ENCODE data around the gene GNAT1. TPM values are rescaled to one million over a fixed set of nuclear protein-coding genes. Genes with fewer than 3 reads are reported as not detected.
A peak's percentile ranks its signal among the peaks of the same experiment; 100 is the strongest.

Gene GNAT1
- polyA plus RNA-seq, 1 donor (not counting 4 experiments of a cell fraction or from before 2014, with no cell fraction given), result 0.12 TPM

DNA sequence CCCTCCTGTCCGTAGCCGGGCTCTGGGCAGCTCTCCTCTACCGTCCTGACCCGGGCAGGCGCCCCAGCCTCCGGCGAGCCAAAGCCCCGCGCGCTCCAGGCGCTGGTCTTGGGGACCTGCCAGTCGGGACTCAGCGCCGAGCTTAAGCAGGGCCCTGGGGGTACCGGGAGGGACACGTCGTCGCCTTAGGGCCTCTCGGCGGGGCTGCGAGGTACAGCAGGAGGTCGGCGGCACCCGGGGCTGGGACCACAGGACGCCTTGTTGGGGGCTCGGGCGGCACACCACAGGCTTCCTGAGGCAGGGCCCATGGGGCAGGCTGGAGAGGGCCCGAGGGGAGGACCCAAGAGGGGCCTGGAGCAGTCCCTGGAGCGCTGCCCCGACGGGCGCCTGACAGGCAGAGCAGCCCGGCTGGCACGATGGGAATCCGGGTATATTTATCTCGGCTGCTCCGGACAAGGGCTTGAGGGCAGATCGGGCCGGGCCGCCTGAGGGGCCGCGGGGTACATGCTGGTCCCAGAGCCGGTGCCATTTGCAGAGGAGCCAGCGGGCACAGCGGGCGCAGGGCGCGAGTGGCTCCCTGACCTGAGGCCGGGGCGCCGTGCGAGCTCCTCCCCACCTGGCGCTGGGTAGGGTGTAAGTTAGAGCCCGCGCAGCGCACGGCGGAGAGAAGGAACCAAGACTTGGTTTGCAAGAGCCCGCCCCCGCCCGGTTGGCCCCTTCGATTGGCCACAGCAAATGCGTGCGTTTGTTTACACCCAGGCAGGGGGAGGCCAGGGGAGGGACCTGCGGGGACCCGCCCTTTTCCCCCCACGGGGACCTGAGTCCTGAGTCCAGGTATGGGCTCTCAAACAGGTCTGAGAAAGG lies 14.2 kb downstream of the GNAT1 start:
- Histone ChIP-seq H3K9ac (ENCODE audit: control insufficient read depth, extremely low read depth, insufficient read depth, low read length) (no peak overlapping the region), H3K4me2 (ENCODE audit: control insufficient read depth, extremely low read depth, insufficient read depth, low read depth, low read length) (peak overlapping the region; percentile 41), H3K4me3 (ENCODE audit: control insufficient read depth in 2 of 3, extremely low read depth in 1 of 3, insufficient read depth in 2 of 3, low read depth in 1 of 3, low read length in 3 of 3) (peak overlapping the region in 1 of 3 experiments; percentile 27), H2AFZ (ENCODE audit: control insufficient read depth, low read length) (no peak overlapping the region), H3K4me1 (ENCODE audit: control insufficient read depth, extremely low read depth, insufficient read depth, low read length) (peaks cover 9% of the 10 kb centered on the region), H3K79me2 (ENCODE audit: control insufficient read depth, insufficient read depth, low read length) (no peaks in the 10 kb centered on the region), H3K27me3 (ENCODE audit: control insufficient read depth, extremely low read depth, insufficient read depth, low read length) (peaks cover 72% of the 10 kb centered on the region), H3K9me1 (ENCODE audit: control insufficient read depth, extremely low read depth, insufficient read depth, low read length) (no peaks in the 10 kb centered on the region), H3K9me3 (ENCODE audit: control insufficient read depth, low read depth, low read length) (no peaks in the 10 kb centered on the region), H3K36me3 (ENCODE audit: control insufficient read depth in 2 of 2, extremely low read depth in 1 of 2, insufficient read depth in 2 of 2, low read length in 2 of 2) (no peaks in the 10 kb centered on the region), H4K20me1 (ENCODE audit: control insufficient read depth, extremely low read depth, insufficient read depth, low read length) (no peaks in the 10 kb centered on the region), H3K27ac (ENCODE audit: control insufficient read depth, insufficient read depth, low read length) (no peak overlapping the region)
- FAIRE-seq (no peak), DNase-seq (ENCODE audit: low read depth, low spot score) (no peak)
- TF ChIP-seq, protein P1, sequence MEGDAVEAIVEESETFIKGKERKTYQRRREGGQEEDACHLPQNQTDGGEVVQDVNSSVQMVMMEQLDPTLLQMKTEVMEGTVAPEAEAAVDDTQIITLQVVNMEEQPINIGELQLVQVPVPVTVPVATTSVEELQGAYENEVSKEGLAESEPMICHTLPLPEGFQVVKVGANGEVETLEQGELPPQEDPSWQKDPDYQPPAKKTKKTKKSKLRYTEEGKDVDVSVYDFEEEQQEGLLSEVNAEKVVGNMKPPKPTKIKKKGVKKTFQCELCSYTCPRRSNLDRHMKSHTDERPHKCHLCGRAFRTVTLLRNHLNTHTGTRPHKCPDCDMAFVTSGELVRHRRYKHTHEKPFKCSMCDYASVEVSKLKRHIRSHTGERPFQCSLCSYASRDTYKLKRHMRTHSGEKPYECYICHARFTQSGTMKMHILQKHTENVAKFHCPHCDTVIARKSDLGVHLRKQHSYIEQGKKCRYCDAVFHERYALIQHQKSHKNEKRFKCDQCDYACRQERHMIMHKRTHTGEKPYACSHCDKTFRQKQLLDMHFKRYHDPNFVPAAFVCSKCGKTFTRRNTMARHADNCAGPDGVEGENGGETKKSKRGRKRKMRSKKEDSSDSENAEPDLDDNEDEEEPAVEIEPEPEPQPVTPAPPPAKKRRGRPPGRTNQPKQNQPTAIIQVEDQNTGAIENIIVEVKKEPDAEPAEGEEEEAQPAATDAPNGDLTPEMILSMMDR (optimal IDR thresholded peaks at IDR 0.05 in 1 of 3, IDR thresholded peaks at IDR 0.05 in 1 of 3, conservative IDR thresholded peaks at IDR 0.05 in 1 of 3; ENCODE audit: extremely low read depth in 1 of 3, insufficient read depth in 2 of 3, low read length in 3 of 3), result no peak
- peak; percentile 96 for TF ChIP-seq EZH2 (IDR thresholded peaks at IDR 0.05; ENCODE audit: low read length)
- dilution Hi-C loops (cut with MboI; ENCODE audit: extremely low pct_ligation_motif_present, low sequenced_read_pairs), result no loop called here

DNA sequence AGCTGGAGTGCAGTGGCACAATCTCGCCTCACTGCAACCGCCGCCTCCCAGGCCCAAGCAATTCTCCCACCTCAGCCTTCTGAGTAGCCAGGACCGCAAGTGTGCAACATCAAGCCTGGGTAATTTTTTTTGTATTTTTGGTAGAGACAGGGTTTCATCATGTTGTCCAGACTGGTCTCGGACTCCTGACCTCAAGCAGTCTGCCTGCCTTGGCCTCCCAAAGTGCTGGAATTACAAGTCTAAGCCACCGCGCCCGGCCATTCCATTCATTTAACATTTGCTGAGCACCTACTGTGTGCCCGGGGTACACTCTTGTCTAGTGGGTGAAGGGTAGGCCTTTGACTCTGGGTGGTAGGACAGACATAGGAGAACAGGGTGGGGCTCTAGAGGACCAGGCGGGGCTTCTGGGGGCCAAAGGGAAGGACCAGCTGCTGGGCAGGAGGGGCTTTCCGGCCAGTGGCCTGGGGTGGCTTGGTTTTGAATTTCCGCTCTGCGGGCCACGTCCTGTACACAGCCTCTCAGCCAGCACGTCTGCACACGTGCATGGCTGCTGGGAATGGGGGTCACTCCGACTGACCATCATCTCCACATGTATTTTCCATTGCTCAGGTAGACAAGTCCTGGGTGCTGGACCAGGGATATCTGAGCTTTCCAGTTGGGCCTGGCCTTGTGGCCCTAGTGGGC lies 16.1 kb downstream of the GNAT1 start:
- FAIRE-seq, result no peak
- no peak for TF ChIP-seq EZH2 (IDR thresholded peaks at IDR 0.05; ENCODE audit: low read length)
- TF ChIP-seq, protein P1 (optimal IDR thresholded peaks at IDR 0.05 in 1 of 3, IDR thresholded peaks at IDR 0.05 in 1 of 3, conservative IDR thresholded peaks at IDR 0.05 in 1 of 3; ENCODE audit: extremely low read depth in 1 of 3, insufficient read depth in 2 of 3, low read length in 3 of 3), result no peak

More for the DNA sequence above, 16.1 kb downstream of the GNAT1 start:
- Histone ChIP-seq H3K36me3 (ENCODE audit: control insufficient read depth in 2 of 2, extremely low read depth in 1 of 2, insufficient read depth in 2 of 2, low read length in 2 of 2) (no peaks in the 10 kb centered on the region), H3K79me2 (ENCODE audit: control insufficient read depth, insufficient read depth, low read length) (no peaks in the 10 kb centered on the region), H3K9me1 (ENCODE audit: control insufficient read depth, extremely low read depth, insufficient read depth, low read length) (no peaks in the 10 kb centered on the region), H3K9me3 (ENCODE audit: control insufficient read depth, low read depth, low read length) (no peaks in the 10 kb centered on the region), H3K4me3 (ENCODE audit: control insufficient read depth in 2 of 3, extremely low read depth in 1 of 3, insufficient read depth in 2 of 3, low read depth in 1 of 3, low read length in 3 of 3) (no peak overlapping the region), H3K4me1 (ENCODE audit: control insufficient read depth, extremely low read depth, insufficient read depth, low read length) (peaks cover 9% of the 10 kb centered on the region), H3K4me2 (ENCODE audit: control insufficient read depth, extremely low read depth, insufficient read depth, low read depth, low read length) (no peak overlapping the region), H4K20me1 (ENCODE audit: control insufficient read depth, extremely low read depth, insufficient read depth, low read length) (no peaks in the 10 kb centered on the region), H3K27me3 (ENCODE audit: control insufficient read depth, extremely low read depth, insufficient read depth, low read length) (peaks cover 56% of the 10 kb centered on the region), H3K9ac (ENCODE audit: control insufficient read depth, extremely low read depth, insufficient read depth, low read length) (no peak overlapping the region), H2AFZ (ENCODE audit: control insufficient read depth, low read length) (no peak overlapping the region), H3K27ac (ENCODE audit: control insufficient read depth, insufficient read depth, low read length) (no peak overlapping the region)
- no peak for DNase-seq (ENCODE audit: low read depth, low spot score)
- dilution Hi-C loops (cut with MboI; ENCODE audit: extremely low pct_ligation_motif_present, low sequenced_read_pairs), result no loop called here
